Measurements from ENCODE around the gene TRIP13. TPM values are rescaled to one million over a fixed set of nuclear protein-coding genes. Genes with fewer than 3 reads are reported as not detected.
A peak's percentile ranks its signal among the peaks of the same experiment; 100 is the strongest.

TRIP13 gene
- total and polyA plus RNA-seq, 2 experiments from 2014 or later: 10.4 to 12.4 TPM

DNA sequence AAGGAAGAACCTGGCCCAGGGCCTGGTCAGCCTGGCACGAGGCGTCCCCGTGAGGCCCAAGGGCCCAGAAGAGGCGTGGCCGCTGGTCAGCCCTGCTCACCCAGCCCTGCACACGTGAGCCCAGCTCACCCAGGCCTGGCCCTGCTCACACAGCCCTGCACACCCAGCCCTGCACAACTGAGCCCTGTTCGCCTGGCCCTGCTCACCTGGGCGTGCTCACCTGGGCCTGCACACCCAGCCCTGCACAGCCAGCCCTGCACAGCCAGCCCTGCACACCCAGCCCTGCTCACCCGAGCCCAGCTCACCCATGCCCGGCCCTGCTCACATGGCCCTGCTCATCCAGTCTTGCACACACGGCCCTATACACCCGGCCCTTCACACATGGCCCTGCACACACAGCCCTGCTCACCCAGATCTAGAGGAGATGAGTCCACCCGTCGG lies 44.0 kb upstream of the TRIP13 start:
- no peaks in the 10 kb centered on the region for H3K9me3 ChIP-seq (ENCODE audit: low read depth)
- DNase-seq (ENCODE audit: low read depth in 1 of 2, low spot score in 1 of 2): no peak
- TF ChIP-seq CTCF (IDR thresholded peaks at IDR 0.05; ENCODE audit: low read depth, low read length): no peak
- no peaks in the 10 kb centered on the region for H3K36me3 ChIP-seq
- no peak overlapping the region for H3K27ac ChIP-seq
- H3K4me3 ChIP-seq: no peak overlapping the region
- no peaks in the 10 kb centered on the region for H3K27me3 ChIP-seq
- peaks cover 8% of the 10 kb centered on the region for H3K4me1 ChIP-seq (ENCODE audit: low read depth)

DNA sequence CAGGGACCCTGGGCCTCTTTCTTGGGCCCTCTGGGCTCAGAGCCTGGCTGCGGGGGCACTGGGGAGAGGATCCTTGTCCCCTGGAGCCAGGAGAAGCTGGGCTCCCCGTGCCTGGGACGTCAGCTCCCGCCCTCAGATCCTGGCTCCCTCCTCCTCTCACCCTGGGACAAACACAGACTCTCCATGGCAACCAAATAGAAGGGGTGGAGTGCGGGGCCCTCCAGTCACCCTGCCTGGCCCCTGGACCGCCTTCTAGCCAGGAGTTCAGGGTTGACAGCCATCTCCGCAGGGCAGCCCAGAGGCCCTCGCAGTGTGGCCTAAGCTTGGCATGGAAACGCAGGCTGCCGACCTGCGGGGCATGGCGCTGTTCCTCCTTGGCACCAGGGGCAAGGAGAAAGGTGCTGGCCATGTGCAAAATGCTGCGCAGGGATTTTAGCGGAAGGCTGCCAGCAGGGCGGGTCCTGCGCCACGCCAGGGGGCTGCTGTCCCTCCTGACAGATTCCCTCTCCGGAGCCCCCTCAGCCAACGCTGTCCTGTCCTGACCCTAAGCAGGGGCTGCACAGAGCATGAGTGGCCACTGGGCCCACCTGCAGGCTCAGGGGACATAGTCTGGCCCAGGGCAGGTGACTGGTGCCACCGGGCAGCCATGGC lies 42.9 kb upstream of the TRIP13 start:
- no peak overlapping the region for H3K4me3 ChIP-seq
- peak; percentile 18 to 23 for DNase-seq (ENCODE audit: low read depth in 1 of 2, low spot score in 1 of 2)

DNA sequence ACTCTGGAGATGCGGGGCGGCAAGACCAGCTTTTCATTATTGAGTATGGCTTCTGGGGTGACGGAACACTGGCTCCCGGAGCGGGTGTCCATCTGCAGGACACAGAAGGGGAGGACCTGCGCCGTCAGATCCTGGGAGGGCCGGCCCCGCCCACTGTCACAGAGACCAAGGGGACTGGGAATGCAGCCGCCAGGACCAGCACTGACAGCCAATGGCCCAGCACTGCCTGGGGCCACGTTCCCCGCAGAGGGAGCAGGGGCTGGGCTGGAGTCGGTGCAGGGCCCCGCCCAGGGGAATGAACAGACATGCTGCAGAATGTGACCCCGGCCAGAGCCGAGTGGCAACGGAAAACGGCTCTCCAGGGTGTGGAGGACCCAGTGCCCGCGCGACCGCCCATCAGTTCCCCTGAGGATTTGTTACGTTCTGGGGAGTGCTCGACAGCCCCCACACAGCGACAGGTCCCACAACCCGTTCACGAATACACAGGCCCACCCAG lies 42.1 kb upstream of the TRIP13 start, which contains the start of gene ZDHHC11:
Gene ZDHHC11 (minus strand): TSS at position 476 of the 496 bp plus-strand sequence. CDS start 384 bp downstream, at position 92.
- Histone ChIP-seq H3K27me3 (no peaks in the 10 kb centered on the region), H3K27ac (no peak within 1 kb of the TSS), H3K36me3 (no peaks in the 10 kb centered on the region), H3K4me3 (no peak within 1 kb of the TSS), H3K9me3 (ENCODE audit: low read depth) (no peaks in the 10 kb centered on the region), H3K4me1 (ENCODE audit: low read depth) (peaks cover 8% of the 10 kb centered on the region)
- DNase-seq (ENCODE audit: low read depth in 1 of 2, low spot score in 1 of 2): no peak
- no peak for TF ChIP-seq CTCF (IDR thresholded peaks at IDR 0.05; ENCODE audit: low read depth, low read length)

More for the DNA sequence above, 42.9 kb upstream of the TRIP13 start:
- Histone ChIP-seq H3K4me1 (ENCODE audit: low read depth) (peaks cover 8% of the 10 kb centered on the region), H3K27ac (no peak overlapping the region), H3K9me3 (ENCODE audit: low read depth) (no peaks in the 10 kb centered on the region), H3K27me3 (no peaks in the 10 kb centered on the region), H3K36me3 (no peaks in the 10 kb centered on the region)
- TF ChIP-seq CTCF (IDR thresholded peaks at IDR 0.05; ENCODE audit: low read depth, low read length): no peak

DNA sequence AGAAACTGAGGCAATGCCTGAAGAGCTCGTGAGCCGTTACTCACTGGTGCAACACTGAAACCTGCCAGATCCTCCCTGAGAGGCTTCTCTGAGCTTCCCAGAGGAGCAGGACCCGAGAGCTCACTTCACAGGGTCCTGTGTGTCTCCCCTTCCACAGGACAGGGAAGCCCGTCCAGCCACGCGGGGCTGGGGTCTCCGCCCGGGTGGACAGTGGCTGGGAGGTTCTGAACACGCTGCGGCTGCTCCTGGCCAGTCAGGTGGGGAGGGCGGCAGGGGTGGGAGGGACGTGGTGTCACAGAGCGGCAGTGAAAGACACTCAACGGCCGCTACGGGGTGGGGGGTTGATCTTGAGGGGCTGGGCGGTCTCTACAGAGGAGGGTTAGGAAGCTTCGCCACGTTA lies 41.6 kb upstream of the TRIP13 start:
- H3K27me3 ChIP-seq: no peaks in the 10 kb centered on the region
- no peaks in the 10 kb centered on the region for H3K36me3 ChIP-seq
- H3K4me1 ChIP-seq (ENCODE audit: low read depth): peaks cover 8% of the 10 kb centered on the region
- H3K9me3 ChIP-seq (ENCODE audit: low read depth): no peaks in the 10 kb centered on the region
- no peak overlapping the region for H3K27ac ChIP-seq
- no peak for DNase-seq (ENCODE audit: low read depth in 1 of 2, low spot score in 1 of 2)
- no peak for TF ChIP-seq CTCF (IDR thresholded peaks at IDR 0.05; ENCODE audit: low read depth, low read length)
- H3K4me3 ChIP-seq: no peak overlapping the region

DNA sequence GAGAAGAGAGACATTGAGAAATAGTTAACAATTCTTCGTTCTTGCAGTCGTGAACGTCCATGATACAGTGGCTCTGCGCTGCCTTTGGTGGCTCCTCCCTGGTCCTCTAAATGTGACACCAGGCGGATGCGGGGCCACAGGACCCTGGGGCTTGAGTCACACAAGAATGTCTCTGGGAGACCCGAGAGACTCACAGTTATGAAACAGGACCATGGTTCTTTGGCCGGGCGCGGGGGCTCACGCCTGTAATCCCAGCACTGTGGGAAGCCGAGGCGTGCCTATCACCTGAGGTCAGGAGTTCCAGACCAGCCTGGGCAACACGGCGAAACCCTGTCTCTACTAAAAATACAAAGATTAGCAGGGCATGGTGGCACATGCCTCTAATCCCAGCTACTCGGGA lies 41.1 kb upstream of the TRIP13 start:
- no peaks in the 10 kb centered on the region for H3K27me3 ChIP-seq
- no peak for DNase-seq (ENCODE audit: low read depth in 1 of 2, low spot score in 1 of 2)
- H3K27ac ChIP-seq: no peak overlapping the region
- H3K4me3 ChIP-seq: no peak overlapping the region
- no peak for TF ChIP-seq CTCF (IDR thresholded peaks at IDR 0.05; ENCODE audit: low read depth, low read length)
- no peaks in the 10 kb centered on the region for H3K9me3 ChIP-seq (ENCODE audit: low read depth)
- peaks cover 8% of the 10 kb centered on the region for H3K4me1 ChIP-seq (ENCODE audit: low read depth)
- H3K36me3 ChIP-seq: no peaks in the 10 kb centered on the region

Data from cardiac muscle cell (in vitro differentiated cells and primary cell).